ENCODE results near the gene TYROBP. TPM values are rescaled to one million over a fixed set of nuclear protein-coding genes. Genes with fewer than 3 reads are reported as not detected.

Gene TYROBP
- total and polyA plus RNA-seq, 4 donors: 26.8 to 89.6 (median 40.7) TPM

- TF ChIP-seq MAX (IDR thresholded peaks at IDR 0.05) (no peak), YY1 (IDR thresholded peaks at IDR 0.05) (no peak), SP1 (IDR thresholded peaks at IDR 0.05) (no peak), FOXA1 (IDR thresholded peaks at IDR 0.05) (no peak), RAD21 (IDR thresholded peaks at IDR 0.05) (no peak)
These were observed 7.3 kb upstream of the TYROBP start (continued) for GRCh38 chr19:35915443-35915842.

GRCh38 chr19:35913589-35913988 is 5.5 kb upstream of the TYROBP start:
- no peak overlapping the region for H3K27ac ChIP-seq (ENCODE audit: low read depth in 1 of 2, low read length in 2 of 2)
- TF ChIP-seq REST (IDR thresholded peaks at IDR 0.05) (no peak), RXRA (IDR thresholded peaks at IDR 0.05) (no peak), JUND (IDR thresholded peaks at IDR 0.05) (no peak), GABPA (IDR thresholded peaks at IDR 0.05 in 1 of 2, conservative IDR thresholded peaks at IDR 0.05 in 1 of 2) (no peak), HNF4G (IDR thresholded peaks at IDR 0.05) (no peak), FOXA2 (IDR thresholded peaks at IDR 0.05) (no peak), FOXA1 (IDR thresholded peaks at IDR 0.05) (no peak), ATF3 (IDR thresholded peaks at IDR 0.05) (no peak), HNF4A (conservative IDR thresholded peaks at IDR 0.05) (no peak), EGR1 (IDR thresholded peaks at IDR 0.05; ENCODE audit: low read depth in 2 of 2) (no peak), CTCF (IDR thresholded peaks at IDR 0.05; ENCODE audit: low read depth, low read length, missing input control) (no peak), ZBTB33 (IDR thresholded peaks at IDR 0.05) (no peak), RAD21 (IDR thresholded peaks at IDR 0.05) (no peak), TAF1 (conservative IDR thresholded peaks at IDR 0.05) (no peak)
- H3K9ac ChIP-seq (ENCODE audit: low read depth in 1 of 2, low read length in 2 of 2): no peak overlapping the region
- H3K9me3 ChIP-seq (ENCODE audit: control insufficient read depth in 4 of 4, low read length in 3 of 4): no peaks in the 10 kb centered on the region
- no peaks in the 10 kb centered on the region for H3K27me3 ChIP-seq (ENCODE audit: control insufficient read depth in 4 of 4, insufficient read depth in 4 of 4, low read length in 3 of 4)
- DNase-seq (ENCODE audit: low spot score): no peak
- 74% methylated on average over 7 of the region's 7 CpGs for WGBS
- H3K36me3 ChIP-seq (ENCODE audit: control insufficient read depth in 4 of 4, insufficient read depth in 3 of 4, low read depth in 1 of 4, low read length in 3 of 4): no peaks in the 10 kb centered on the region
- no peak overlapping the region for H3K4me3 ChIP-seq (ENCODE audit: low read depth in 1 of 3, low read length in 3 of 3)
- no peaks in the 10 kb centered on the region for H3K4me1 ChIP-seq (ENCODE audit: control insufficient read depth in 4 of 4, insufficient read depth in 4 of 4, low read length in 3 of 4)
